GM10266 (cell line): ENCODE data around the gene OR2J2.
"Not testable (repeated sequence)": the region's sequence is repeated elsewhere in the genome, so short reads cannot be mapped to it uniquely, and the experiment has no call there.

Source experiments
- DNase-seq: peaks from one replicate; pipeline ENCODE4 v3.0.0; 2012; ENCODE audit errors: extremely low spot score
- CTCF ChIP-seq: IDR thresholded peaks from 2 replicates; pipeline ENCODE4 v1.5.1; 2012; ENCODE audit warnings: mild to moderate bottlenecking, low read depth; ENCODE audit not compliant: control insufficient read depth, insufficient read depth; ENCODE audit errors: missing control alignments

OR2J2 gene

GRCh38 chr6:29147074-29147473 lies 23.6 kb upstream of the OR2J2 start:
- DNase-seq = no peak
- no peak for TF ChIP-seq CTCF

- DNase-seq = not testable (repeated sequence)
Observed at GRCh38 chr6:29149444-29149843, 21.3 kb upstream of the OR2J2 start.

- no peak for TF ChIP-seq CTCF
- no peak for DNase-seq
Observed at GRCh38 chr6:29153083-29153482, 17.6 kb upstream of the OR2J2 start.

GRCh38 chr6:29155182-29155581 lies 15.5 kb upstream of the OR2J2 start:
- not testable (repeated sequence) for DNase-seq

GRCh38 chr6:29159922-29160321 lies 10.8 kb upstream of the OR2J2 start:
- not testable (repeated sequence) for DNase-seq

- DNase-seq = not testable (repeated sequence)
Observed at GRCh38 chr6:29165571-29165970, 5.1 kb upstream of the OR2J2 start.

GRCh38 chr6:29171736-29172135 lies 1.0 kb downstream of the OR2J2 start:
- no peak for TF ChIP-seq CTCF
- DNase-seq = no peak

GRCh38 chr6:29183594-29183993 lies 12.9 kb downstream of the OR2J2 start:
- no peak for DNase-seq
- no peak for TF ChIP-seq CTCF

GRCh38 chr6:29188659-29189058 lies 18.0 kb downstream of the OR2J2 start:
- not testable (repeated sequence) for DNase-seq

- DNase-seq = no peak
- no peak for TF ChIP-seq CTCF
Observed at GRCh38 chr6:29200767-29201662, 30.3 kb downstream of the OR2J2 start.
